GM19351 (cell line): ENCODE measurements around the gene CELF4.

Source experiments
- ATAC-seq: cut with Tn5 transposase; IDR thresholded peaks from one replicate; pipeline ENCODE4 v1.9.1; 2021; ENCODE audit warnings: mild to moderate bottlenecking, moderate library complexity; ENCODE audit not compliant: unreplicated experiment

CELF4 gene

DNA sequence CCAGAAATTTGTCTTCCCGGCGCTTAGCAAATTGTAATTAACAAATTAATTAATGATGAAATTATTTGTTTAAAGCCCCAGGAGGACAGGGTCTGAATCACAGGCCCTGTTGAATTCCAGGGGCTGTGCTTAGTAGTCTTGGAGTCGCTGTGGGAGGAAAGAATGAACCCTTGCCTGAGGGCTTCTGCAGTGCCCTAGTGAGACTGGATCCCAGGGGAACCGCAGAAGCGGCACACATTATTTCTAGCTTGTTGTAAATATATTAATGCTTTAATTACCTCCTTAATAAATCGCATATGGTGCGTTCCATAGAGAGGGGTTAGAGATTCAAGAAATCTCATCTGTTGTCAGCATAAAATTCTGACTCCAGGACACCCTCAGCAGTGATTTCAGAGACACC, 235.4 kb downstream of the CELF4 start:
- no peak for ATAC-seq

DNA sequence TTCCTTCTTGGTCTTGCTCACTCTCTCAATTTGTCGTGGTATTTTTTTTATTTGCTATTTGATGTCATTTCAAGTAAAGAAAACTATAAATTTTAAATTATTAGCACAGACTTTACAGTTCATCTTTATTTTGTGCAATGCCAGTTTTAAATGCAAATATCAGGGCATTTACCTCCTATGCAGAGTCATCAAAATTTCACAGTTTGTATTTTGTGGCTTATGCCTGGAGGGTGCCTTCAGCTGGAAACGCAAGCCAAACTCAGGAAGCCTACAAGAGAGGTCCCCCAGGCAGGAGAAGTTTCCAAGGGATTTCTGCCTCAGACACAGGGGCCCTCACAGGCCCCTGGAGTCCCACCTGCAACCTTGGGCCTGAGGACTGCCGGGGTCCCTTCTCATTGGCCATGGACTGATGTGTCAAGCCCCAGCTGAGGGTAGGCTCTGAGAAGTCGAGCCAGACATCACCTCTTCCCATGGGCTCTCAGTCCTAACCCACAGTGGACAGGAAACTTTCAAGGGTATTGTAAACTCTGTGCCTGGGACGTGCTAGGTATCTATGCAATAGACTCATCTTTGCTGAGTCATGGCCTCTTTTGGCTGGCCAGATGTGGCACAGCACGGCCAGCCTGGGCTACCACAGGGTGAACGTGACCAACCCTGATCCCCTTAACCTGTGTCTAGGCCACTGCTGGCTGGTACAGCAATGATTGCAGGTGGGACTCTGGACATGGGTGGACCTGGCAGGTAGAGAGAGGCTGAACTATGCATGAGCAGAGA, 236.5 kb downstream of the CELF4 start:
- ATAC-seq = no peak

DNA sequence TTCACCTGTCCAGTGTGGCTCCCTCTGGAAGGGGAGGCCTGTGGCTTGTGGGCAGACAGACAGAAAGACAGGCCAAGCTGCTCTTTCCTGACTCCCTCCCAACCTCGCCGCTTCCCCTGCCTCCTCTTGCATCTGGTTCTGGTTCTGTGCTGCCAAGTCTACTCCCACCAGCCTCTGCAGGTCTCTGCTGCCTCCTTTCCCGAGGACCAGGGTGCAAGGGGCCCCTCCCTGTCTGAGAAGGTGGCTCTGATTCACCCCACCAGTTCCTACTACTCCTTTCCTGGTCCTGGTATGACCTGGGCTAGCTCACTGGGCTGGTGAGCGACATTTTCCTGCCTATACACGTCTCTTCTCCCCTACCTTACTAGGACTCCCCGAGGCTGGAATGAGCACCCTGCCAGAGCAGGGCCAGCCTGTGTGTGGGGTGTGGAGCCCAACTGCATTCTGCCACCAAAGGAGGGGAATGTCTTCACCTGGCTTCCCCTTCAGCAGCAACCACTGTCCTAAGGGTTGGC, 238.5 kb downstream of the CELF4 start:
- ATAC-seq = no peak

DNA sequence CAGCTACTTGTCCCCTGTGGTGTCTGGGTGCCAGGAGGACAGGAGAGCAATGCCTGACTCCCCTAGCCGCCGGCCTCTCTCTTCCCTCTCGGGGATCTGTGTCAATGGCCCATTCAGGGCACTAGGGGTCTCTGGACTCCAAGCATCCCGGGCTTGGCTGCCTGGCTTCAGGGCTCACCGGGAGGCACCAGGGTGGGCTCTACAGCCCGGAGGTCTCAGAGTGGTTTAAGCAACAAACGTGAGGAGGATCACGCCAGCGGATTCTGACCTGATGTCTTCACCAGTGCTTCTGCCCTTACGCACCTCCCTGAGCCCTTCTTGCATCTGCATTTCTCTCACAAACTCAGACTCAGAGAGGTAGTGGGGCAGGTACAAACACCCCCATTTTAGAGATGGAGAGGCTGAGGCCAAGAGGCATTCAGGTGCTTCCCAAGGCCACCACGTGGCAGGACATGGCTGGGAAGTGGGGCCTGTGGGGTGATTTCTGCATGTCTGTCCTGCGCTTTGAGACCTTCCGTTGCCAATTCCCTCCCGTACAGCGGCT, 243.0 kb downstream of the CELF4 start:
- peak; percentile 90 for ATAC-seq

DNA sequence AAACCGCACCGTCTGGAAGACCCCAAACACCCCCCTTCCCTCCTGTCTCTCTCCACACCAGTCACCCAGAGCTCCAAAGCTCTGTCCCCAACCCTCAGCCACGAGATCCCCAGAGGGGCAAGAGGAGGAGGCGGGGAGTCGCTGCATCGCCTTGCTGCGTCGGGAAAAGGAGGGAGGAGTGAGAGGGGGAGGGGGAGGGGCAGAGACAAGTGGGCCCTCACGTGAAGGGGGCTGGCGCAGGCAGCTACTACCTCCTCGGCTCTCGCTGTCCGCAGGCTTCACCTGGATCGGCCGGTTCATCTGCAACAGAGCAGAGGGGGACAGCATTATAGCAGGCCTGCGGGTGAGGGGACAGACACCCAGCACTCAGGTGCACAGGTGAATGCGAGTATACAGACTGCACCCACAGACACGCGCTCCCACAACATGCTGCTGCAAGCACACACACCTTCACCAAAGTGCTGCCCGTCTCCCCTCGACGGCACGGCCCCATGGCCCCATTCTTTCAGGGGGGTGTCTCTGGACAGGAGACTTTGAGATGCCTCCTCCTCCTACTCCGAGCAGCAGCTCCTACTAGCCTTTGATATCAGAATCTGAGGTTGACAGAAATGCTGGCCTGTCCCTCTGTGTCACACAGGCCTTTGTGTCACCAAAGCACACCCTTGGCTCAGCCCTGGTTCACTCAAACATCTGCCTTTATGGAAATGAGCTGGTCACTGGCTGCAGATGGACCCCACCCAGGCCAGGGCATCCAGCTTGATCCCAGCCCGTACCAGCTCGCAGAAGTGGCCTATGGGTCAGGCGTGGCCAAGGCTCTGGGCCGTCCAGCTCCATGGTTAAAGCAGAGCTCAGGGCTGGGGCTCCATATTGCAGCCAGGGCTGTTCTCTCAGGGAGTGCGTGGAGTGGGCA, 243.8 kb downstream of the CELF4 start:
- ATAC-seq = peak; percentile 6

DNA sequence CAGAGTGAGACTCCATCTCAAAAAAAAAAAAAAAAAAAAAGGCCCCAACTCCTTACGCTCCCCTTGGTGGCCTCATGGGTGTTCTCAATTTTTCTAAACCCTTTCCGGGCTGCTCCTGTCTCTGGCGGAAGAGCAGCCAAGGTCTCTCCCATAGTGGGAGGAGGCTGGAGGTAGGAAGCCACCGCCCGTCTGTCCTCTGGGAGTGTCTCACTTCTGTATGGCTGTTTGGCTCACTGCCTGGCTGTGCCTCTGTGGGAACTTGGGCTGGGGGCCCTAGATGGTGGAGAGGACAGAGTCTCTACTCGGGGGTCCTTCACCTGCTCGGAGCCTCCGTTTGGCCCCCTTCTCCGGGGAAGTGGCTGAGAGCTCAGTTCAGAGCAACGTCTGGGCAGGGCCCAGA, 245.3 kb downstream of the CELF4 start:
- ATAC-seq = no peak

DNA sequence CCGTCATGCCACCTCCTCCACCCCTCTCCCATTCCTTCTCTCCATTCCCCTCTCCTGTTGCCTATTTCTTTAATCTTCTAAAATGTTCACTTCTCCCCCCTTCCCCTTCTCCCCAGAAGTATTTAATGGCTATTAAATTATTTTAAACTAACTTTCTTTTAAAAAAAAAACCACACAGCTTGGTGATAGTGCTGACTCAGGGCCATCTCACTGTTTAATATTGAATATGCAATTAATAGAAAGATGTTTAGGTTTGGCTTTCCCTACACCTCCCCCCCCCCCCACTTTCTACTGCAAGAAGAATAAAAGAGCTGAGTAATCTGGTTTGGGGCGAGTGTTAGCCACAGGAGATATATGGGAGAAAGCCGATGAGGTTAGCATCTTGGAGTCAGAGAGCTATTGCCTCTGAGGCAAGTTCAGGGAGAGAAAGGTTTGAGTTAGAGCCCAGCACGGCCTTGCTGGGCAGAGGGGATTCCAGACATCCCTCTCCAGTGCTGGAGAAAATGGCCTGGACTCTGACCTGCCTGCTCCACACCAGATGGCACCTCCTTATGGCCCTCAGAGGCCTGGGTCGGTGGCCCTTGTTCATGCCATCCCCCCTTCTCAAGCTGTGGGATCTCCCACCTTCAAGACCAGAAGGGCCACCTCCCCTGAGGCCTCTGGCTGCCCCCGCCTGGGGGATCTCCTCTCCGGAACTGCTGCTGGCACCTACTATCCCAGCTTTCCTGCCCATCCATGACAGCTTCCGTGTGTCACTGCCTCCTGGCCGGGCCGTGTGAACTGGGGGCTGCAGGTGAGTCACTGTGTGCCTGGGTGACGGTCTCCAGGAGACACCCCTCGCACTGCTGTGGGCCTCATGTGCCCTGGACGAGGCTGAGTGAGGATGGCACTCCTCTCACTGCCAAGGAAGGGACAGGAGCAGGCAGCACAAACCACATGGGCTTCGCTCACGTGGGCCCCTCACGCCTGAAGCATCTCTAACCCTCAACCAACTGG, 246.9 kb downstream of the CELF4 start:
- no peak for ATAC-seq

DNA sequence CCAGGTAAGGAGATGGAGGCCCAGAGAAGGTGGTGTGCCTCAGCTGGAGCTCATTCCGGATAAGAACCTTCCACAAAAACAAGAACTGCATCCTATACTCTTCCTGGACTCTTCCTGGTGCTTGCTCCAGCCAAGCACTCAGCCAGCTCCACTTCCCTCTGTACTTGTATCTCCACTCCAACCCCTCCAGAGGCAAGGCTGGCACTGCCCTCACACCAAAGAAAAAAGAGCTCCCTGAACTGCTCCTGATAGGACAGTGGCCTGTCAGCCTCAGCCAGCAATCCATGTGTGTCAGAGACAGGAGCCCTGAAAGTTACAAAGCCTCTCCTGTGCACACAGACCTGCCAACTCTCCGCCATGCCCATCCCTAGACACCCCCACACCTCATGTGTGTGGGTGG, 248.1 kb downstream of the CELF4 start:
- ATAC-seq = no peak

DNA sequence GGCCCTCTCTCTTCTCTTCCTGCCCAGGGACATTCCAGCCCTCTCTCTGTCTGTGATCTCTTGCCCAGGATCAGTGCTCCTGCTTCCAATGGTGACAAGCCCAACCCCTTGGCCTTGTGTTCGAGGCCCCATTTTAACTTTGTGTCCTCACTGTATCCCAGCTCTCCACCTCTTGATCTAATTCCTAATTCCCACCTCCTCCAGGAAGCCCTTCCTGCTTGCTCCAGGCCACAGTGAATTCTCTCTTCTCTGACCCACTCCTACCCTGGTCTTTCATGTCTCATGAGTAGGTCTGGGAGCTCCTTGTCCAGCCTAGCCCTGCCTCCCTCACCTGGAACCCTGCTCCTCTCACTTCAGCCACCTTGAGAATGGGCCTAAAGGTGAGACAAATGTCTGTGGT, 249.1 kb downstream of the CELF4 start:
- no peak for ATAC-seq

DNA sequence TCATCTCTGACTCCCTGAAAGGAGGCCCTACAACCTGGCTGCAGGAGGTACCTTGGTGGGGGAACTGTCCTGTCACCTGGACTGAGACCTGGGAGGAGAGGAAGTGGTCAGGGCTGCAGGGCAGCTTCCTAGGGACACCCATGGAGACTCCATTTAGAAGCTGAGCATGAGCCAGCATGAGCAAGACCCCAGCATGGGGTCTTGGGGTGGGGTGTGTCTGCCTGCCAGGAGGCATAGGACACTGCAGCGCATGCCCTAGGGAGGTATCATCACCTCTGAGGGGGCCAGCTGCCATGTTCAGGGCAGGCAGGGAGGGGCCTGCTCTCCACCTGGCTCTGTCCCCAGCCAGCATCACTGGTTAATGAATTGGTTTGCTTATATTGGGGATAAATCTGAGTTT, 249.7 kb downstream of the CELF4 start:
- ATAC-seq = no peak

DNA sequence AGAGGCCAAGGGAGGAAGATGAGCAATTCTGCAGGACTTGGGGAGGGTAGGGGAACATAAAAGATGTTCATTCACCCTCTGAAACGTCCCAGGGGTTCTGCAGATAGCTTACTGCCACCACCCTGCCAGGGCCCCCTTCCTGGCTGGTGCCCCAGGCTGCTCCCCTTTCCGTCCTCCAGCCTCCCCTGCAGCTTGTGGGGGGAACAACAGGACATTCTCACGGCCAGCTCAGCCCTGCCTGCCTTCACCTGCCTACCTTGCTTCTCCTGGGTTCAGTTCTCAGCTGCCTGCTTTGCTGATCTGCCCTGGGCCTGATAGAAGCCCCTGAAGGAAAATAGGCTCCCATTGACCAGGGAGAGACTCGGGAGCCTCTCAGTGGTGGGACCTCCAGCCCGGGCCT, 251.1 kb downstream of the CELF4 start:
- ATAC-seq = no peak

DNA sequence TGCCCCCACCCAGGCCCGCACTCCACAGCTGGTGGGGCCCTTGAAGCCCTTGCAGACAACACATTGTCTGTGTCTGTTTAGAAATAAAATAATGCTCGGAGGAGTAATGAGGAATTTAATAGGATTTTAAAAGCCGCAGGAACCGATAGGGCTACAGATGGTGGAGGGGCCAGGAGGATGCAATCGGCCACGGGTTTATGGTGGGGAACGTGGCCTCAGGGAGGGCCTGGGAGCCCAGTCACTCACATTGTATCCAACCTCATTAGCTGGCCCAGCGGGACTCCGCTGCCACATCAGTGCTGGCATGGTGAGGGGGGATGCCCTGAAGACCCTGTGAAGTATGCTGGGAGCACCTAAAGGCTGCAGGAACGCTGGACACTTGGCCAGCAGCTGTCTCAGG, 252.0 kb downstream of the CELF4 start:
- no peak for ATAC-seq

DNA sequence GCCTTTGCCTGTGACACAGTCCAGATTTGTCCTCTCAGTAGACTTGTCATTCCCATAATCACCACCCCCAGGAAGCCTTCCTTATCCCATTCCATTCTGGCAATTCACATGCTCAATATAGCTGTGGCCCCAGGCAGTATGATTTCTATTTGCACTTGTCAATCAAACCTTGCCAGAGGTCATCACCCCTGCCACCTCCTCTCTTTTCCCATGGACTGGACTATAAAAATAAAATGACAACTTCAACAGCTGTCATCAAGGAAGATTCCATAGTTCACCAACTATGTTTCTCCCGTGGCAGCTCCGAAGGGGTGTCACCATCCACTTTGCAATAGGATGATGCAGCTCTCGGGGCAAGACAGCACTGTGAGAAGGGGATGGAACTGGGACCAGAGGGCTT, 255.7 kb downstream of the CELF4 start:
- ATAC-seq = no peak

DNA sequence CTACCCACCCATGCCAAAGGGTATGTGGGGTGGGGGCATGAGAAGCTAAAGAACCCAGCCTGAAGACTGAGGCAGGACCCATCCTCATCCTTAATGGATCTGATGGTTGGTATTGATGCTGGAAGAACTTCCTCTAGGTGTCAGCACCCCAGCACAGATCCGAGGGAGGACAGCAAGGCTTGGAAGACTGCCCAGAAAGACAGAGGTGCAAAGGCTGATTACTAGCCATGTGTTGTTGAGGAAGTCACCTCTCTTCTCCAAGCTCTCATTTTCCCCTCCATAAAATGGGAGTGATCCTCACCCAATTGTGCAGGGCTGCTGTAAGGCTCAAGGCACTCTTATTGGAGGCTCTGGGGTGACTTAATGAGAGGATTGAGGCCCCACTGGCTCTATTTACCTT, 256.5 kb downstream of the CELF4 start:
- ATAC-seq = no peak

DNA sequence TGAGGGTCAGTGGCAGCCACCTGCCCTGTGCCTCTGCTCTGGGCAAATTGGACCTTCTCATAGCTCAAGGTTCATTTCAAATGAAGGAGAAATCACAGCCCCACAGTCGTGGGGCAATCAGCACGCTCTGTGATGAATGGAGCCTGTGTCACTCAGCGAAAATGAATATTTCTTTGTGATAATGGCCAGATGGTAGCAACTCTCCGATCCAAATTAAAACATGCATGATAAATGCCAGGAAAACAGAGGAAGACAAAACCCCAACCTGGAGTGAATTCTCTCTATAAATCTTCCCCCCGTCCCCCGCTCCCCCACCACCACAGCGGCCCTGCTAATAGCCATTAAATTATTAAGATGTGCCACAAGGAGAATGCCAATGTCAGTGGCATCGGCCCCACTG, 258.4 kb downstream of the CELF4 start:
- no peak for ATAC-seq

DNA sequence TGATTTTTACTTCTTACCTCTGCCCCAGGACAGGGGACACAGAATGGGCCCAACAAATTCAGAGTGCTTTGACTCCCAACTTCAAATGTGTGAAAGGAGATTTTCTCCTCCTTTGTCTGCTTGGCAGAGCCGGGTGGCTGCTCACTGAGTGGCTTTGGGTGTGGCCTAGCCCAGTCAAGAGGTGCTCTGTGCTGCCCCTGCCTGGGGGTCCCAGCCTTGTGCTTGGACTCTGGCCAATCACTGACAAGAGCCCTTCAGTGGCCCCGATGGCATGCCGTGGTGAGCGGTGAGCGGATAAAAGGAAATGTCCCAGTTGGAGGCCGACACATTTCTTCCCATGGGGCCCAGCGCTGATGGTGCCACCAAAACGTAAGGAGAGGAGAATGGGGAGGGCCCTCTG, 259.2 kb downstream of the CELF4 start:
- ATAC-seq = no peak

DNA sequence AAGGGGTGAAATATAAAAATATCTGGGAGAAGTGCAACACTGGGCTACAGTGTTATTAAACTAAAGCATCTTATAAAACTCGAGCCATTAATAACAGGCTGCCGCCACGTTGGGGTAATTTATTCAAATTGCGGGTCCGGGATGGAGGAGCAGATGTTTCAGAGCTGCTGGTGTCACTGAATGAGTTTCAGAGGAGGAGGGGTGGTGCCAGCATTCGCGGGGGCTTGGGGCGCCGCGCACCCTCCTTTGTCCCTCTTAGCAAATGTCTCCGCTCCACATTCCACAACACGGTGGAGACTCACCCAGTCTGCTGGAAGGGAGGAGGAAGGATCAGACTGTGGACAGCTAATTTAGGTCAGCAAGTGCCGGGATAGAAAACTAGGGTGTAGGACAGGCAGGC, 260.5 kb downstream of the CELF4 start:
- no peak for ATAC-seq

DNA sequence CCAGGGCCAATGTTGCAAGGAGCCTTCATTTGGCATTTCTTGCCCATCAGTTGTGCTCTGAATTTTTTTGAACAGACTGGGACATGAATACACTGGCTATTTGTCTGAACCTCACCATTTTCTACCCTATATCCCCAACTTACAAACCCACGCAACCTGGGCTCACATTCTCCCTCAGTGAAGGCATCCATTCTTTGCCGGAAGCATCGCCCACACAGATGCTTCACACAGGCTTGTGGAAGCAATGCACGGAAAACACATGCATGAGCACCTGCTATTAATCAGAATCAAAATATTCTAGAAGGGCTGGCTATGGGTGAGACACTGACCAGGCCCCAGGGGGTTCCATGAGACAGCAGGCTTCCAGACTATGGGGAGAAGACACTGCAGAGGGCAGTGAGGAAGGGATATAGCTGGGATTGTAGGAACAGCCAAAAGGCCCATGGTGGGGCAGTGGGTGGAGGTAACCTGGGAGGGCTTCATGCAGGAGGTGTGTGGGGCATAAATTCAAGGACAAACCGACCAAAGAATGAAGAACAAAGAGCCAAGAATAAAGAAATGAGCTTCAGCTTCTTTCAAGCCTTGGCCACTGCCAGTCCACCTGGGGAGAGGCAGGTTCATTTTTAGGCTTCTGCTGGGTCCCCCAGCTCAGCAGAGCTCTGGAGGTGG, 261.5 kb downstream of the CELF4 start:
- no peak for ATAC-seq

DNA sequence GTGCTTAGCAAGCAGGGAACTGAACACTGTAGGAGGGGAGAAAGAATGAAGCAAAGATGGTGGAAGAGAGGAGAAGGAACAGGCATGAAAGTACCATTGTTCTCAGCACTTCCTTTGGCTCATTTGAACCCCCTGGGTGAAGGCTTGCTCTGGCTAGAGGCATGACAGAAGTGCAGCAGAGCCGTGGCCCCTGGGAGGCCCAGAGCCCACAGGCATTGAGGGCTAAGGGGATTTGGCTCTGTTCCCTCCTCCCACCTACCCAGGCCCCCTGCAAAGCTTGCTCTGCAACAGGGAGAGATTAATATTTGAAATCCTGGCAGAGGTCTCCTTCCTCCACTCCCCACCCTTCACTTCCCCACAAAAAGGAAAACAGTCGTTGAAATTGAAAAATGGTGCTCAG, 262.6 kb downstream of the CELF4 start:
- ATAC-seq = no peak

DNA sequence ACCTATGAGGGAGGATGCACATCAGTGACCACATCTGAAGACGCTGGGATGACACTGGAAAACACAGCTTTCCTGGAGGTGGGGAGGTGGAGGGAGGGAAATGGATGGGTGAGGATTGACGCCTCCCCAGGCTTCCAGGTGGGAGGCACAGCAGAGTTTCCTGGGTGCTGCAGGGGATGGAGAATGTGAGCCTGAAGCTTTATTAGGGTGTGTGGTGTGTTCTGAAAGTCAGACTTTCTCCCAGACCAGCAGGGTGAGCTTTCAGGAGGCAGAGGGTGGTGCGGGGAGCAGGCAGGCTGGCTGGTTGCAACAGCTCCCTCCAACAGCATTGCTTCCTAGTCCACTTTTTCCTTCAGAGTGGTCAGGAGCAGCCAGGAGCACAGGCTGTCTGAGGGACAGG, 263.1 kb downstream of the CELF4 start:
- no peak for ATAC-seq
